ENCODE data around the gene BCAR3. TPM values are rescaled to one million over a fixed set of nuclear protein-coding genes. Genes with fewer than 3 reads are reported as not detected.
A peak's percentile ranks its signal among the peaks of the same experiment; 100 is the strongest.

Gene BCAR3
- total RNA-seq, 1 donor from 2014 or later, result 38.5 TPM

GRCh38 chr1:93716941-93717368, 35.3 kb upstream of the BCAR3 start:
- peak overlapping the region; percentile 17 for H3K4me3 Mint-ChIP-seq
- no peak for TF ChIP-seq CTCF (conservative IDR thresholded peaks at IDR 0.05)
- no peak for DNase-seq (ENCODE audit: low read depth, low spot score)
- H3K4me1 Mint-ChIP-seq, result peaks cover 55% of the 10 kb centered on the region
- no peaks in the 10 kb centered on the region for H3K36me3 Mint-ChIP-seq (ENCODE audit: low read depth)
- H3K27me3 Mint-ChIP-seq (ENCODE audit: low read depth), result no peaks in the 10 kb centered on the region
- peaks cover 3% of the 10 kb centered on the region for H3K9me3 Mint-ChIP-seq
- no peak overlapping the region for H3K27ac Mint-ChIP-seq (ENCODE audit: unreplicated experiment)

GRCh38 chr1:93716163-93716562, 34.5 kb upstream of the BCAR3 start:
- H3K27ac Mint-ChIP-seq (ENCODE audit: unreplicated experiment), result no peak overlapping the region
- no peak overlapping the region for H3K4me3 Mint-ChIP-seq
- no peak for TF ChIP-seq CTCF (conservative IDR thresholded peaks at IDR 0.05)
- peaks cover 3% of the 10 kb centered on the region for H3K9me3 Mint-ChIP-seq
- H3K27me3 Mint-ChIP-seq (ENCODE audit: low read depth), result no peaks in the 10 kb centered on the region
- peaks cover 49% of the 10 kb centered on the region for H3K4me1 Mint-ChIP-seq
- H3K36me3 Mint-ChIP-seq (ENCODE audit: low read depth), result no peaks in the 10 kb centered on the region
- no peak for DNase-seq (ENCODE audit: low read depth, low spot score)

- Mint-ChIP-seq H3K4me1 (peaks cover 49% of the 10 kb centered on the region), H3K4me3 (no peak overlapping the region), H3K27ac (ENCODE audit: unreplicated experiment) (no peak overlapping the region), H3K27me3 (ENCODE audit: low read depth) (no peaks in the 10 kb centered on the region), H3K36me3 (ENCODE audit: low read depth) (no peaks in the 10 kb centered on the region), H3K9me3 (peaks cover 3% of the 10 kb centered on the region)
- TF ChIP-seq CTCF (conservative IDR thresholded peaks at IDR 0.05), result no peak
- no peak for DNase-seq (ENCODE audit: low read depth, low spot score)
Measured at GRCh38 chr1:93715529-93716126, 34.0 kb upstream of the BCAR3 start.

GRCh38 chr1:93714356-93714755, 32.7 kb upstream of the BCAR3 start:
- Mint-ChIP-seq H3K9me3 (peaks cover 3% of the 10 kb centered on the region), H3K27ac (ENCODE audit: unreplicated experiment) (peak overlapping the region; percentile 69), H3K4me1 (peaks cover 43% of the 10 kb centered on the region)

GRCh38 chr1:93713341-93713740, 31.7 kb upstream of the BCAR3 start:
- Mint-ChIP-seq H3K27ac (ENCODE audit: unreplicated experiment) (no peak overlapping the region), H3K36me3 (ENCODE audit: low read depth) (no peaks in the 10 kb centered on the region), H3K27me3 (ENCODE audit: low read depth) (no peaks in the 10 kb centered on the region), H3K9me3 (peaks cover 3% of the 10 kb centered on the region), H3K4me3 (no peak overlapping the region), H3K4me1 (peaks cover 53% of the 10 kb centered on the region)
- no peak for DNase-seq (ENCODE audit: low read depth, low spot score)
- TF ChIP-seq CTCF (conservative IDR thresholded peaks at IDR 0.05), result no peak

More at GRCh38 chr1:93714356-93714755, 32.7 kb upstream of the BCAR3 start:
- Mint-ChIP-seq H3K27me3 (ENCODE audit: low read depth) (no peaks in the 10 kb centered on the region), H3K36me3 (ENCODE audit: low read depth) (no peaks in the 10 kb centered on the region), H3K4me3 (no peak overlapping the region)
- no peak for DNase-seq (ENCODE audit: low read depth, low spot score)
- TF ChIP-seq CTCF (conservative IDR thresholded peaks at IDR 0.05), result no peak

Measured in neural crest cell (in vitro differentiated cells).